OCI-M1 (cell line): ENCODE results near the gene PCNP.
"Not testable (repeated sequence)": the region's sequence is repeated elsewhere in the genome, so short reads cannot be mapped to it uniquely, and the experiment has no call there.

Experiments
- DNase-seq: peaks from one replicate; lab custom pipeline; 2025; lab: John Stamatoyannopoulos, UW

The PCNP gene

DNA sequence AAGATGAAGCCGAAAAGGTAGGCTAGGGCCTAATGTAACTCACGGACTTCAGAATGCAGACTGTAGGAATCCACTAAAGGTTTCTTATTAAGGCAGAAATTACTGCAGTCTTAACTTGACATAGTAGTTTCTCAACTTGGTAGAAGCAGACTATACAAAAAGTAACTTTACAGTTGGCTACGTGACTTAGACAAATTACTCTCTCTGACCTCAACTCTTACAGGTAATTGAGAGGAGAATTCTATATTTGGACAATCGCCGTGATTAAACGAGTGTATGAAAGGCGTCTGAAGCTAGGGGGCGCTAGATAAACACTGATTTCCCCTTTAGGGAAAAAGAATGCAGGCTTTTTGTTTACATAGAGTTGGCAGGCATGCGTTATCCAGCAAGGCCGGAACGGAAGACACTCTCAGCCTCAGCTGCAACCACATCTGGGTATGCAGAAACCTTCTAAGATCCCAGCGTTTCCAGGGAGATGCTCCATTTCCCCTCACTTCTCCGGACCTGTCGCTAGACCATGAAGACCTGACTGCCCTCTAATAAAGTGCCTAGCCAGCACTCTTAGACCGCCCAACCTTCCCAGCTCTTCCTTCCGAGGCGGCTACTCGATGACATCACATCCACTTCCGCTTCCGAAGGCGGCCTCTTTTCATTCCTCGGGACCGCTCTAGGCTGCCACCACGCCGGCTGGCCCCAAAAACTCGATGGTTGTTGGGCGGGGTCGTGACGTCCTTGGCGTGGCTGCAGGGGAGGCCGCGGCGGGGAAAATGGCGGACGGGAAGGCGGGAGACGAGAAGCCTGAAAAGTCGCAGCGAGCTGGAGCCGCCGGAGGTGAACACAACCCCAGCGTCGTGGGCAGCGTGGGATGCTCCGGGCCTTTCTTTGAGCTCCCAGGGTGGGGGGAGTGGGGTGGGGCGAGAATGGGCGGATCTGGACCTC lies at the start of gene PCNP:
PCNP (plus strand) TSS at position 732 of the 939 bp plus-strand sequence; CDS start at position 768, 36 bp downstream.
- DNase-seq: peak; percentile 99

DNA sequence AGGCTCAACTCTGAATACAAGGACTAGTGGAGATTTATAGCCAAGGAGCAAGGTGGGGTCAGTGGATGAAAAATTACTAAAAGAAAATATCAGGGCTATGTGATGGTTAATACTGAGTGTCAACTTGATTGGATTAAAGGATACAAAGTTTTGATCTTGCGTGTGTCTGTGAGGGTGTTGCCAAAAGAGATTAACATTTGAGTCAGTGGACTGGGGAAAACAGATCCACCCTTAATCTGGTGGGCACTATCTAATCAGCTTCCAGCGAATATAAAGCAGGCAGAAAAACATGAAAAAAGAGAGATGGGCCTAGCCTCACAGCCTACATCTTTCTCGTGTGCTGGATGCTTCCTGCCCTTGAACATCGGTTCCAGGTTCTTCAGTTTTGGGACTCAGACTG lies 46.5 kb upstream of the PCNP start:
- DNase-seq: no peak

GRCh38 chr3:101527906-101528305 lies 46.1 kb upstream of the PCNP start:
- no peak for DNase-seq

DNA sequence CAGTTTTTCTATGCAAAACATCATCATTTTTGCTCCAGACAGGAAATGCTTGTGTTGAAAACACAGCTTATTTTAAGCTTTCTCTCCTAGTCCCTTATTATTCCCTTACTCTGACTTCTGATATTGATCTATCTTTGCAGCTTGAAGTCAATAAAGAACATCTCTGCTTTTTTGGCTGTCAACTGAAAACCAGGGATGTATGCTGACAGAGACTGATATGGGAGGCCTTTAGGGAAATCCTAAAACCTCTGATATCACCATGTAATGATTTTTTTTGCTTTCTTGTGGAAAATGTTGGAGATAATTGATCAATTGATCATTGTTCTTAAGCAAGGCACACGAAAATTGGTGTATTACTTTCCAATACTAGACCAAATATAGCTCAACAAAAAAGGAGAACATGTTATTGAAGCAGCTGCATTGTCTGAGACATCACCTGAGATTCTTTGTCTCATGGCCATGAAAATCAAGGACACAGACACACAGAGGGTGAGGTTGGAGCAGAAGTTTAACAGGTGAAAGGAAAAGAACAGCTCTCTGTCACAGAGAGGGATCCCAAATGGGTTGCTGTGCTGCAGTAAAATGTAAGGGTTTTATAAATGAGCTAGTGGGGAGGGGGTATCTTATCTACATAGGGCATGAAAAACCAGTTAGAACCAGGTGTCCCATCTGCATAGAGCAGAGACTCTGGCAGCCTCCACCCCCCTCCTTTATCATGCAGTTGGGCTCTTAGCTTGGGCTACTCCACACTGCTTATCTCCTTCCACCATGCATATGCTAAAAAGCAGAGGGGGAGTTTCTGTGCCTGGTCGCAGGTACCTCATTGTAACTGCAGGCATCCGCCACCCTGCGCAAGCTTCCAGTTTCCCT lies 43.9 kb upstream of the PCNP start:
- peak; percentile 96 for DNase-seq

- DNase-seq: no peak
Observed at GRCh38 chr3:101530686-101531047, 43.3 kb upstream of the PCNP start.

GRCh38 chr3:101531473-101532086 lies 42.4 kb upstream of the PCNP start:
- peak; percentile 71 for DNase-seq

DNA sequence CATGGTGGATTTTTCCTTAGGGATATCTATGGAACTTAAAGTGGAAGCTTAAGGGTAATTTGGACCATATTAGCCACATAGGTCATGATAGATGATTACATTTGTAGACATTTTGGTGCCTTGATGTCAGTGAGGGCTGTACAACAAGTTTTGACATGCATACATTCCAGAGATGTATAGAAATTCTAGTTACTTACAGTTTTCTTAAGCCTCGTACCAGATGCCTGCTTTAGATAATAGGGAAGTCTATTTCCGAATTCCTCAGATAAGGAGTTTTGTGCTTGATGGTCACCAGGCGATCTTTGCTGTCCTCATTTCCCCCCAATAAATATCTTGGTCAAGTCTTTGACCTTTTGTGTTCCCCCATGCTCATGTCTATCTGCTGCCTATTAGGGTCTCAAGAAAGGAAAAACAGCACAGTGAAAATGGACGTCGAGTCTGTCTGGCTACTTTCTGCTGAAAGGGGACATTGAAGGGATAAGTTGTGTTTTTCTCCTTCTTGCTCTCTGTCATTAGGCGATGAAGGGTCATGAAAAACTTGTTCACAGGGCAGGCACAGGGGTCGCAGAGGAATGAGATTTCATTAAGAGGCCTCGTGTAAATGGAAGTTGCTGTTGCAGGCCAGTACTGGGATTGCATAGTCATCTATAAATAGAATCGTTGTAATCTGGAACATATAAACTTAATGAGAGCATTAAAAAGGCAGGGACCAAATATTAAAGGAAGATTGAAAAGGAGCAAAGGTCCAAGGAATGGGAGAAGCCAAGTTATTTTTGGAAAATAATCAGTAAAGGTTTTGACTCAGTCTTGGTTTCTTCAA lies 41.0 kb upstream of the PCNP start:
- DNase-seq: no peak

DNA sequence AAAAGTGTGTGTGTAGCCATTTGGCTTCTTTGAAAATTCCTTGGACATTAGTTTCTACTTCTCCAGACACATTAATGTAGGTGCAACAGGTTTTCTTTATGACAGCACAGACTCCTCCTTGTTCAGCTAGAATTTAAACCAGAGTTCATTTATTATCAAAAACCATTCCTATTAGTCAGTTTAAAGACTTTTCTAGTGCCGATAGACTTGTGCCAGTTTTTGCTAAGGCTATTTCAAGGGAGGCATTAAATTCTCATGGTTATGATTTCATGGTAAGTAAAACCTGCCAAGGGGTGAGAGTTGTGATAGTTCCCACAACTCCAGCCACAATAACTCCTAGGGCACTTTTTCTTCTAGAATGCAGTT lies 40.4 kb upstream of the PCNP start:
- DNase-seq: no peak

DNA sequence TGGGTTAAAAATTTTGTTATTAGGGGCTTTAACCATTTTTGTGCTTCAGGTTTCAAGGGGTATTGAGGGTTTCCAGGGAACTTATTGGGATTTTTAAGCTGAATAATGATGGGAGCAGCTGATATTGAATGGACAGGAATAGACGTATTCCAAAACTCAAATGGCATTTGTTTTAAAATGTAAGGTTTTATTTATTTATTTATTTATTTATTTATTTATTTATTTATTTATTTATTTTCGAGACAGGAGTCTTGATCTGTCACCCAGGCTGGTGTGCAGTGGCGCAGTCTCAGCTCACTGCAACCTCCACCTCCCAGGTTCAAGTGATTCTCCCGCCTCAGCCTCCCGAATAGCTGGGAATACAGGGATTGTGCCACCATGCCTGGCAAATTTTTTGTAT lies 38.8 kb upstream of the PCNP start:
- DNase-seq: no peak

- DNase-seq: no peak
Observed at GRCh38 chr3:101536266-101536665, 37.7 kb upstream of the PCNP start.

DNA sequence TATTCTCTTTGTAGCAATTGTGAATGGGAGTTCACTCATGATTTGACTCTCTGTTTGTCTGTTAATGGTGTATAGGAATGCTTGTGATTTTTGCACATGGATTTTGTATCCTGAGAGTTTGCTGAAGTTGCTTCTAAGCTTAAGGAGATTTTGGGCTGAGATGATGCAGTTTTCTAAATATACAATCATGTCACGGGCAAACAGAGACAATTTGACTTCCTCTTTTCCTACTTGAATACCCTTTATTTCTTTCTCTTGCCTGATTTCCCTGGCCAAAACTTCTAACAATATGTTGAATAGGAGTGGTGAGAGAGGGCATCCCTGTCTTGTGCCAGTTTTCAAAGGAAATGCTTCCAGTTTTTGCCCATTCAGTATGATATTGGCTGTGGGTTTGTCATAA lies 37.0 kb upstream of the PCNP start:
- peak; percentile 36 for DNase-seq

DNA sequence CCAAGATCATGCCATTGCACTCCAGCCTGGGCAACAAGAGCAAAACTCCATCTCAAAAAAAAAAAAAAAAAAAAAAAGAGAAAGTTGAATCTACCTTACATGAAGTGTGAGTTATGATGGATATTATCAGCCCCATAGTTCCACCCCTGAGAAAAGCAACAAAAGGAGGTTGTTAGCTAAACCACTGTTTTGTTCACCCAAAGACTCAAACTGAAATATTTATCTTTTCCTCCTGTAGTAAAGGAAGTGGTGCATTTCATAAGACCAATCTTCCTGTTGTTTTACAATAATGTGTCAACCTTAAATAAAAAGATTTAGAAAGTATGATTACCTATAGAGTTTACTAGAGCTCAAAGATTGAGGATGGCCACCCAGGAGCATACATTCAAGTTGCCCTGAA lies 31.0 kb upstream of the PCNP start:
- DNase-seq: no peak

DNA sequence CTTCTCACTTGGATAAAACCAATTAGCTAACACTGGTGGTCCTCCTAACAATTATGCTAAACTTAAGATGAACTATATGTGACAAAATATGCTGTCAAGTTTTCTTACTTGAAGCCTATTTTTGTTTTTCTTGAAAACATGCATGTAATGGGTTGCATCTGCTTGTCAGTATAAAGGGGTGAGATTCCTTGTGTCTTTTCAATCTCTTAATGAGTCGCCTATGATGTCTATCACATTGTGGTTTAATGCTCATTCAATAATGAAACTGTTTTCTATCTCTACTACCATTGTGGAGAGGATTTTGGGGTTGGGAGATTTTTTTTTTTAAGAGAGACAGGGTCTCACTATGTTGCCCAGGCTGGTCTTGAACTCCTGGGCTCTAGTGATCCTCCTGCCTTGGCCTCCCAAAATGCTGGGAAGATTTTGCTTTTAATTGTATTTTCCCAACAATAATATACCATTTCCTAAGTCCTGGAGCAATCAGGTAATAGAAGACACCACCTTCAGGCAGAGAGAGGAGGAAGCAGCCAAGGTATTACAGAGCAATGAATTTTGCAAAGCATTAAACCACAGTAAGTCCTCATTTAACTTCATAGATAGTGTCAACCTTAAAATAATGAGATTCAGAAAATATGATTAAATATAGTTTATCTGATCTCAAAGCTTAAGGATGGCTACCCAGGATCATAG lies 29.7 kb upstream of the PCNP start:
- DNase-seq: peak; percentile 38

GRCh38 chr3:101548527-101549105 lies 25.4 kb upstream of the PCNP start:
- DNase-seq: no peak

- no peak for DNase-seq
Observed at GRCh38 chr3:101549473-101549872, 24.5 kb upstream of the PCNP start.

DNA sequence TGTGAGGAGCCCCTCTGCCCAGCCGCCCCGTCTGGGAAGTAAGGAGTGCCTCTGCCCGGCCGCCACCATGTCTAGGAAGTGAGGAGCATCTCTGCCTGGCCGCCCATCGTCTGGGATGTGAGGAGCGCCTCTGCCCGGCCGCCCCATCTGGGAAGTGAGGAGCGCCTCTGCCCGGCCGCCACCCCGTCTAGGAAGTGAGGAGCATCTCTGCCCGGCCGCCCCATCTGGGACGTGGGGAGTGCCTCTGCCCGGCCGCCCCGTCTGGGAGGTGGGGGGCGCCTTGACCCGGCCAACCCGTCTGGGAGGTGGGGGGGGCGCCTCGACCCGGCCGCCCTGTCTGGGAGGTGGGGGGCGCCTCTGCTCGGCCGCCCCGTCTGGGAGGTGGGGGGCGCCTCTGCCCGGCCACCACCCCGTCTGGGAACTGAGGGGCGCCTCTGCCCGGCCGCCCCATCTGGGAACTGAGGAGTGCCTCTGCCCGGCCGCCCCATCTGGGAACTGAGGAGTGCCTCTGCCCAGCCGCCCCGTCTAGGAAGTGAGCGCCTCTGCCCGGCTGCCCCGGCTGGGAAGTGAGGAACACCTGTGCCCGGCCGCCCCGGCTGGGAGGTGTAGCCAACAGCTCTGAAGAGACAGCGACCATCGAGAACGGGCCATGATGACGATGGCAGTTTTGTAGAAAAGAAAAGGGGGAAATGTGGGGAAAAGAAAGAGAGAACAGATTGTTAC lies 22.5 kb upstream of the PCNP start:
- DNase-seq: not testable (repeated sequence)

- DNase-seq: not testable (repeated sequence)
Observed at GRCh38 chr3:101553381-101553780, 20.6 kb upstream of the PCNP start.

GRCh38 chr3:101556064-101556463 lies 17.9 kb upstream of the PCNP start:
- DNase-seq: no peak

- peak; percentile 96 for DNase-seq
Observed at GRCh38 chr3:101561630-101562328, 12.2 kb upstream of the PCNP start, which contains the start of gene TRMT10C. TSS of gene TRMT10C (plus strand) at chr3:101561868. CDS start at chr3:101564782, 2,914 bp downstream.
